KBM-7 (cell line): ENCODE results near the gene GH1.
"Not testable (repeated sequence)": the region's sequence is repeated elsewhere in the genome, so short reads cannot be mapped to it uniquely, and the experiment has no call there.

Source experiments
- DNase-seq: peaks from one replicate; pipeline ENCODE4 v3.0.0-alpha.2; 2015
- in situ Hi-C: fragments of 300-500 bp; cut with MboI; formaldehyde crosslinking; loops from 2 replicates; pipeline ENCODE4 v1.14.3; 2020; ENCODE audit warnings: low sequenced_read_pairs, low pct_unique_long_range_greater_than_20kb, mixed read lengths

The GH1 gene

GRCh38 chr17:63918789-63919305 lies at the start of gene GH1:
GH1 (minus strand) TSS chr17:63918839; CDS start chr17:63918776, 63 bp downstream.
- DNase-seq: not testable (repeated sequence)
- in situ Hi-C loops: loop anchor here (25.0 kb wide), 1 partner anchor 368 kb away; no protein-coding TSS in a partner anchor

GRCh38 chr17:63967953-63968352 lies 49.3 kb upstream of the GH1 start:
- DNase-seq: no peak
- in situ Hi-C loops: no loop called here

GRCh38 chr17:63966646-63967264 lies 48.1 kb upstream of the GH1 start:
- DNase-seq: no peak
- in situ Hi-C loops: no loop called here

GRCh38 chr17:63963123-63963522 lies 44.5 kb upstream of the GH1 start:
- DNase-seq: no peak
- in situ Hi-C loops: no loop called here

- in situ Hi-C loops: no loop called here
- DNase-seq: no peak
Measured at GRCh38 chr17:63962298-63962744, 43.7 kb upstream of the GH1 start.

- in situ Hi-C loops: no loop called here
- DNase-seq: no peak
Measured at GRCh38 chr17:63961355-63962212, 42.9 kb upstream of the GH1 start.

- in situ Hi-C loops: no loop called here
Measured at GRCh38 chr17:63960430-63960829, 41.8 kb upstream of the GH1 start.

GRCh38 chr17:63960006-63960405 lies 41.4 kb upstream of the GH1 start:
- in situ Hi-C loops: no loop called here
- DNase-seq: no peak

More at GRCh38 chr17:63960430-63960829, 41.8 kb upstream of the GH1 start:
- no peak for DNase-seq

- in situ Hi-C loops: no loop called here
- no peak for DNase-seq
Measured at GRCh38 chr17:63956296-63956920, 37.8 kb upstream of the GH1 start.

- in situ Hi-C loops: no loop called here
- DNase-seq: no peak
Measured at GRCh38 chr17:63955791-63956190, 37.2 kb upstream of the GH1 start.

- in situ Hi-C loops: no loop called here
- no peak for DNase-seq
Measured at GRCh38 chr17:63955232-63955631, 36.6 kb upstream of the GH1 start.

GRCh38 chr17:63954402-63955063 lies 35.9 kb upstream of the GH1 start:
- in situ Hi-C loops: no loop called here
- DNase-seq: peak; percentile 53

GRCh38 chr17:63950940-63951907 lies 32.6 kb upstream of the GH1 start:
- no peak for DNase-seq
- in situ Hi-C loops: no loop called here

- in situ Hi-C loops: no loop called here
- DNase-seq: no peak
Measured at GRCh38 chr17:63949576-63950250, 31.1 kb upstream of the GH1 start.

- in situ Hi-C loops: no loop called here
Measured at GRCh38 chr17:63948521-63948920, 29.9 kb upstream of the GH1 start.

GRCh38 chr17:63947711-63948330 lies 29.2 kb upstream of the GH1 start:
- DNase-seq: no peak
- in situ Hi-C loops: no loop called here

More at GRCh38 chr17:63948521-63948920, 29.9 kb upstream of the GH1 start:
- no peak for DNase-seq
